ENCODE measurements around the gene CYP46A1.

Gene CYP46A1

DNA sequence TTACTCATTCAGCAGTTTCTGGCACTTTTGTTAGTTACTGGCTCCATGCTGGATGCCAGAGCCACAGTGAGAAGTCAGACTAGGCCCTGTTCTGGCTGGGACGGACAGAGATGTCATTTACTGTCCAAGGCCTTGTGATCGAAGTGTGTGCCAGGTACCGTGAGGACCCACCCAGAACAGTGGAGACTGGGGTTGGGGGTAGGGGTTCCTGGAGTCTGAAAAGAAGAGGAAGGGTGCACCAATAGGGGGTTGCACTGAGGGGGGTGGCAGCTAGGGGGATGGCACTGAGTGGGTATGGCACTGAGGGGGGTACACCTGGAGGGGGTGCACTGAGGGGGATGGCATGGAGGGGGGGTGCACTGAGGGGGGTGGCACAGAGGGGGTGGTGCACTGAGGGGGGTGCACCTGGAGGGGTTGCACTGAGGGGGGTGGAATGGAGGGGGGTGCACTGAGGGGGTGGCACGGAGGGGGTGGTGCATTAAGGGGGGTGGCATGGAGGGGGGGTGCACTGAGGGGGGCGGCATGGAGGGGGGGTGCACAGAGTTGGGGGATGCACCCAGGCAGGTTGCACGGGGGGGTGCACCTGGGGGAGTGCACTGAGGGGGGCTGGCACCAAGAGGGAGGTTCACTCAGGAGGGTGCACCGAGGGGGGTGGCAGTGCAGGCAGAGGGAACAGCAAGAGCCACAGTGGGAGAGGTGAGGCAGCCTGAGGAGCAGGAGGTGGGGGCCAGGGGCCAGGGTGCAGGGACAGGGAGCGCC lies 10.6 kb upstream of the CYP46A1 start:
- no peak for DNase-seq (ENCODE audit: low read depth)

DNA sequence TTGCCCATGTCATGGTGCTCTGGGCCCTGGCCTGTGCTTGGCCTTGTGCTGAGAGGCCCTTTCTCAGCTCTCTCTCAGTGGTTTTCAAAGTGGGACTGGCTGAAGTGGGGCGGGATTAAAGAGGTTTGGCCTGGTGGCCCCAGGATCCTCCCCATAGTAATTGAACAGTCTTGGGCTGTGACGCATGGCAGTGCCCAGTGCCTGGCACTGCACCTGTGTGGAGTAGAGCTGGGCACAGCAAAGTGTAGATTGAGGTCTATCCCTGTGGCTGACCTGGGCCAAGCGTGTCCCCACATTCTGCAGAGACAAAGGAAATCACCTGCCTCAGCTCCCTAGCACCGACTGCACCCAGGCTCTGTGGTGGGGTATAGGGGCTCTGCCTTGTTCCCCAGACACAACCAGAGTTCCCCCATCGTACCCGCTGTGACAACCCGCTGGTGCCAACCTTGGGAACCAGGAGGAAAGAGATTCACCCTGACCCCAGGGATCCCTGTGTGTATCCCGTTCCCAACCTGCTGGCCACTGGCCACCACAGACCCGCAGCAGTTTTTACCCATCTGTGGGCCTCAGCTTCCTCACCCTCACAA lies 9.9 kb upstream of the CYP46A1 start:
- DNase-seq (ENCODE audit: low read depth), result no peak

- DNase-seq (ENCODE audit: low read depth), result no peak
Measured at GRCh38 chr14:99674776-99675381, 9.2 kb upstream of the CYP46A1 start.

DNA sequence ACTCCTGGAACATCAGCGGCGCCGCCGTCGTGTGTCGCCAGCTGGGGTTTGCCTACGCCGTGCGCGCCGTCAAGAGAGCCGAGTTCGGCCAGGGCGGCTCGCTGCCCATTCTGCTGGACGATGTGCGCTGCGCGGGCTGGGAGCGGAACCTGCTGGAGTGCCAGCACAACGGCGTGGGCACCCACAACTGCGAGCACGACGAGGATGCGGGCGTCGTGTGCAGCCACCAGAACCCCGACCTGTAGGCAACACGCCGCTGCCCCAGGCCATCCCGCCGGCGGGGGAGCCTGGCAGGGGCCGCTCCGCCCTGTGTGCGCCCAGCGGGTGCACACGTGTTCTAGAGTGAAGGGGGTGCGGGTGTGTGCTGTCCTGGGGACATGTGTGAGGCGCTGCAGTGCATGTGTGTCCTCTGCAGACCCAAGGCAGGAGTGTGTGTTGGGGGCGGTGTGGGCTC lies 8.7 kb upstream of the CYP46A1 start:
- no peak for DNase-seq (ENCODE audit: low read depth)

DNA sequence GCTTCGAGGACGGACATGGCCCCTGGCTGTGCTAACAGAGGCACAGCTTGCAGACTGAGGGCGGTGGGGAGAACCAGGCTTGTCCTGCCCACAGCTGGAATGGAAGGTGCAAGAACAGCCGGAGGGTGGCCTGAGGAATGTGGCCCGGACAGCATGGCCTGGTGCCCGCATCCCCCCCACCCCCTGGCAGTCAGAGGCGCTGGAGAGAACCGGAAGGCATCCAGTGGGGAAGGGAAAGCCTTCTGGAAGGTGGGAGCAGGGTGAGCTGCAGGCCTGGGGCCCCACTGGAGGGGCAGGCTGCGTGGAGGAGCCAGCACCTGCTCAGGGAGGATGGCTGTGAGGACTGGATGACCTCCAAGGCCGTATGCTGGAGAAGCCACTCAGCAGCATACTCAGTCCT lies 8.1 kb upstream of the CYP46A1 start:
- DNase-seq (ENCODE audit: low read depth), result no peak

DNA sequence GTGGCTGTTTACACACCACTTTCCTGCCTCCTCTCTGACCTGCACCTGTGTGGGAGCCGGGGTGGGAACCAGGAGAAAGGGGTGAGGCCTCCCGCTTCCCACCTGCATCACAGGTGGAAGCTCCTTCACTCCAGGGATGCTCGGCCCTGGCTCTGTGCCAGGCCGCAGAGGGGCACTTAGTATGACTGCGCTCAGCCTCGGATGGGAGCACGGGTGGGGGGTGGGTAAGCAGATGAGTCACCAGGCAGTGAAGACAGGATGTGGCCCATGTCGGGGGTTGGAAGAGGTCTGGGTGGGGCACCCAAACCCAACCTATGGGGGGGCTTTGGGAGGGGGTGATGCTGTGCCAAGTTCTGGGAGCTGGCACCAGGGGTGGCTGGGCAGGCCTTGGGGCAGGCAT lies 7.4 kb upstream of the CYP46A1 start:
- no peak for DNase-seq (ENCODE audit: low read depth)

DNA sequence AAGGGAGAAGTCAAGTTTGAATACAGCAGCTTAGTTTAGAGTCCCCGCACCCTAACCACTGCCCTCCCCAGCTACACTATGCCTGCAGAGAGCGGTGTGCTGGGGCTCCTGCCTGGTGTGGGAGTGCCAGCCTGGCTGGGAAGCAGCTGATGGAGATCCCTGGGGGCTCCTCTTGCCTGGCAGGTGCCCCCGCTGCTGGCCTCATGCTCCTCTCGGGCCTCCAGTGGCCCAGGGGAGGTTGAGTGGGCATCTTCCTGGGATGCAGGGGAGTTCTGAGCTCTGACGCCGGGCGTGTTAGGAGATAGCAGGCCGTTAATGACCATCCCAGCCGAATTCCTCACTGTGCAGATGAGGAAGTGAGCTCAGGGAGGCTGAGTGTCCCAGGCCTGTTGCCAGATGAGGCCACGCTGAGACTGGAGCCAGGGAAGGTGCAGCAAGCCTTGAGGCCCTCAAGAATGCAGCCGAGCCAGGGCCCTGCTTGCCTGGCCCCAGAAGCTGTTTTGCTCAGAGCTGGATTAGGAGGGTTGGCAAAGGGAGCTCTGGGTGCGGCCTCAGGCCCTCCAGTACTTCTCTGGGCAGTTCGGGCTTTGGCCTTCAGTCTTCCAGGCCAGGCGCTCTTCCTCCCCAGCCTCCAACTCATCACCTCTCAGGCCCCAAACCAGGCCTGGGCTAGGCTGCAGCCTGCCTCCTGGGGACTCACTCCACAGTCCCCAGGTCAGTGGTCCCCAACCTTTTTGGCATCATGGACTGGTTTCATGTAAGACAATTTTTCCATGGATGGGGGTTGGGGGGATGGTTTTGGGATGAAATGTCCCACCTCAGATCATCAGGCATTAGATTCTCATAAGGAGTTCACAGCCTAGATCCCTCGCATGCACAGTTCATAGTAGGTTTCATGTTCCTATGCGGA lies 6.6 kb upstream of the CYP46A1 start:
- no peak for DNase-seq (ENCODE audit: low read depth)

DNA sequence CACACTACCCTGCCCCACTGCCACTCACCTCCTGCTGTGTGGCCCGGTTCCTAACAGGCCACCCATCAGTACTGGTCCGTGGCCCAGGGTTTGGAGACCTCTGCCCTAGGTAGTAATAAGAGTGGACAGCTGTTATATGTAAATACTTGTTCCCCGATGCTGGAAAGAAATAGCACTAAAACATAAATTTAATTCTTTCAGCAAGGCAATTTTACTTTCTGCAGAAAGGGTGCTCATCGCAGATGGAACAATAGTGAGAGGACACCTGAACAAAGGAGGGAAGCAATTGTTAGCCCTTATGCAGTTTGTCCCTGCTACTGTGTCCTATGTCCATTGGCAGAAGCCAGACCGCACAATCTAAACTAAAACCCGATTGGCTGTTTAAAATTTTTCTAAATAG lies 5.9 kb upstream of the CYP46A1 start:
- no peak for DNase-seq (ENCODE audit: low read depth)

- no peak for DNase-seq (ENCODE audit: low read depth)
Measured at GRCh38 chr14:99679111-99679510, 5.0 kb upstream of the CYP46A1 start.

DNA sequence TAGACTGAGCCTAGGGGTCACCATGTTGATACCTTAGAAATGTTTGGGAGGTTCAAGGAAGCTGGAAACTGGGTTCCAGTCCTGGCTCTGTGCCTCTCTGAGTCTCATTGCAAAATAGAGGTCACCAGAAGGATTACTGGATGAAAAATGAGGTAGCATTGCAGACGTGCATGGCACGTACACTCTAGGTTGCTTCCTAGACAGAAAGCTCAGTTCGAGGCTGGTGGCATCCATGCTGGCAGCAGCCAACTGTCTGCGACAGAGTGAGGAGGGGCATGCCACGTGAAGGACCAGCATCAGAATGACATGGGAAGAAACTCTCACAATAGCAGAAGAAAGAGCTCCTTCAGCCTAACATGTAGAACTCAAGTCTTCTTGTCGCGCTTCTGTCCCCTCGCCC lies 4.6 kb upstream of the CYP46A1 start:
- DNase-seq (ENCODE audit: low read depth), result no peak

DNA sequence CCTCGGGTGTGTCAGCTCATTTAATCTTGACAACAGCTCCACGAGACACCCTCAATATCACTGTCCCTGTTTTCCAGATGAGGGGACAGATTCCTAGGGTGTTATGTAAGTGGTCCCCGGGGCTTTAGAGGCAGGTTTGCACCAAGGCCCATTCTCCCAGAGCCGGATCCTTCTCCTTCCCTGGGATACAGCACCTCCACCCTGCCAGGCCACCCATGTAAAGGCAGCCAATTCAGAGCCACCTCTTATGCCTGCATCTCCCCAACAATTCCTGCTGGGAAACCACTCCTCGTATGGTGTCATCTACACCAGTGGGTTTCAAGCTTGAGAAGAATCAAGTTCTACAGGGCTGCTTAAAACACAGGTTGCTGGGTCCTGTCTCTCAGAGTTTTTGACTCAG lies 4.1 kb upstream of the CYP46A1 start:
- DNase-seq (ENCODE audit: low read depth), result no peak

DNA sequence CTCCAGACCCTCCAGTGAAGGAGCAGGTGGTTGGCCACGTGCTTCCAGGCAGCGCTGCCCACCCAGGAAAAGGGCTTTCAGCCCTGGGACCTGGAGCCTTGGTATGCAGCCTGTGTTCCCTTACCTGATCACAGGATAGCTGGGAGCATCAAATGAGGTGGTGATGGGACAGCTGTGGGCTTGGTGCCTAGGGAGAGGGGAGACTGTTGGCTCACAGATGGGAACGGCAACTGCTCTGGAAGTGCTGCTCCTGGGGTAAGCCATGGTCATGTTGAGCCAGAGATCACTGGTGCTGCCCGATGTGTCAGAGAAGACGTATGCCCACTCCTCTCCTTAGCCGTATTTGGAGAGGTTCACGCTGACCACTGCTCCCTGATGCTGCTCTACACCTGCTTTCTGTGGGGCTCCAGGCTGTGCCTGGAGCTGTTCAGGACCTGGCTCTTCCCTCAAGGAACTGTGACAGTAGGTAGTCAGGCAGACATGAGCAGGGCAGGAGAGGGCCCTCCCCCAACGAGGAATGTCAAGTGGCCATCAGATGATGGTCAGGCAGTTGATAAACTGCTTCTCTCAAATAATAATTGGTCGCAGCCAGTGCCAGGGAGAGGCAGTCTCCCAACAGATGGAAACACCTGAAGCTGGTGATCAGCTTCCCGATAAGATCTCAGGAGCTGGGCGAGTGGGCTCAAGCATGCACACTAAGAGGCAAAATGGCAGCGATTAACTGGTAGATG lies 2.8 kb upstream of the CYP46A1 start:
- no peak for DNase-seq (ENCODE audit: low read depth)

GRCh38 chr14:99681832-99682148 lies 2.3 kb upstream of the CYP46A1 start:
- no peak for DNase-seq (ENCODE audit: low read depth)

DNA sequence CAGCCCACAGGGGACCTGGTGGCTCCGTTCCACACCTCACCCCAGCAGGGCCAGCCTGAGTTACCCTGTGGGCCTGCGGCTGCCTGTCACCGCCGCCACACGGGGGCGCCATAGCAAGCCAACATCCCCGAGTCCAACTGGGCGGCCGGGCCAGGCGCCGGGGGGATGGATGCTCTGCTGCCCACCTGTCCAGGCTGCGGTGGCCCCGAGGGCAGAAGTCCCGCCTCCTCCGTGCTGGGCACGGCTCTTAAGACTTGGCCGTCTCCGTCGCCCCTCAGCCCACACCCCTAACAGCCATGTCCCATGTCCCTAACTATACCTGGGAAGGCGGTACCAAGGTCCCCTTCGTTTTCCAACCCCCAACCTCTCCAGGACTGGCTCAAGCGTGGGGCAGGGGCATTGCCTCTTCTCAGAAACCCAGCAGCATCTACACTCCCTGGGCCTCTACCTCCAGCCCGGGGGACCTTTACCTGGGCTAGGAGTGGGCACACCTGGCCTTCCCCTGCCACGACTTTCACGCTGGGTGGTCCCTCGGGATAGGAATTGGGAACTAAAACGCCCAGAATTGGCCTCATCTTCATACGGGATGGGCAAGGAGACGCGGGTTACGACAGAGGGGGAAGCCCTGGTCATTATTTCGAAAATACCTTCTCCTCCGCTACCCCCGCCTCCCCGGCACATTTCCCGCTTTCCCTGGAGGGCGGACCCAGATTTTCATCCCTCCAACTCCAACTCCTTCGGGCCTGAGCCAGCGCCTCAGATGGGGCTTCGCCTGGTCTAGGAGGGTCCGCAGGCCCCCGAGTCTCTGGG lies 1.1 kb upstream of the CYP46A1 start:
- peak; percentile 74 for DNase-seq (ENCODE audit: low read depth)

DNA sequence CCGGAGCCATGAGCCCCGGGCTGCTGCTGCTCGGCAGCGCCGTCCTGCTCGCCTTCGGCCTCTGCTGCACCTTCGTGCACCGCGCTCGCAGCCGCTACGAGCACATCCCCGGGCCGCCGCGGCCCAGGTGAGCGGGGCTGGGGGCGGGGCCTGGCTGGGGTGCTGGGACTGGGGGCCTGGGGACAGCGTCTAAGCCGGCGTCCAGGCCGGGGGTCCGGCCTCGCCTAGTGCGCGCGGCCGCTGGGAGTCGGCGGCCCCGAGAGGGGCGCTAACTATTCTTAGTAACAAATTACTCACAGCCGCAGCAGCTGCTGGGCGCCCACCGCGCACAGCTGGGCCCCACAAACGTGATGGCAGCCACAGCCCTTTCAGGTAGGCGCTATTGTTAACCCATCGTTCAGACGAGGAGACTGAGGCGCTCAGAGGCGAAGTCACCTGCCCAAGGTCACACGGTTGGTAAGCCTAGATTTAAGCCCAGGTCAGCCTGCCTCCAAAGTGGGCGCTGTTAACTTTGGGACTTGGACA lies 374 bp downstream of the CYP46A1 start:
- no peak for DNase-seq (ENCODE audit: low read depth)

DNA sequence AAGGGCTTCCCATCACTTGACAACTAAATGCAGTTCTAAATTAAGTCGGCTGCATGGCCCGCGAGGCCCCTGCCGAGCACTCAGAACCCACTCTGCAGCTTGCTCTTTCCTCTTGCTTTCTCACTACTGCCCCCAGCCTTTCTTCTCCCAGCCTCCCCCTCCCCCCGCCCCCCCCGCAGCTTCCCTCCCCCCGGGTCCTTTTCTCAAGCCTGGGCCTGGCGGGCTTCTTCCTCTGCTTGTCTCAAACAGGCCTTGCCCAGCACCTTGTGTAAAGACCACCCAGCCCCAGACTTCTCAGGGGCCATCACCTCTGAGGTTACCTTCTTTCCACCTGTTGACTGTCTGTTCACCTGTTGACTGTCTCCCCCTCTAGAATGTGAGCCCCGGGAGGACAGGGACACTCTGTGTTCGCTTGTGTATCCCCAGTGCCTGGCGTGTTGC lies 1.1 kb downstream of the CYP46A1 start:
- no peak for DNase-seq (ENCODE audit: low read depth)

GRCh38 chr14:99685596-99685995 lies 1.5 kb downstream of the CYP46A1 start:
- DNase-seq (ENCODE audit: low read depth), result no peak

- DNase-seq (ENCODE audit: low read depth), result no peak
Measured at GRCh38 chr14:99686557-99687283, 2.6 kb downstream of the CYP46A1 start.

- DNase-seq (ENCODE audit: low read depth), result no peak
Measured at GRCh38 chr14:99687284-99688209, 3.4 kb downstream of the CYP46A1 start.
